ENCODE measurements around the gene CHGA.

- TF ChIP-seq, protein P1, sequence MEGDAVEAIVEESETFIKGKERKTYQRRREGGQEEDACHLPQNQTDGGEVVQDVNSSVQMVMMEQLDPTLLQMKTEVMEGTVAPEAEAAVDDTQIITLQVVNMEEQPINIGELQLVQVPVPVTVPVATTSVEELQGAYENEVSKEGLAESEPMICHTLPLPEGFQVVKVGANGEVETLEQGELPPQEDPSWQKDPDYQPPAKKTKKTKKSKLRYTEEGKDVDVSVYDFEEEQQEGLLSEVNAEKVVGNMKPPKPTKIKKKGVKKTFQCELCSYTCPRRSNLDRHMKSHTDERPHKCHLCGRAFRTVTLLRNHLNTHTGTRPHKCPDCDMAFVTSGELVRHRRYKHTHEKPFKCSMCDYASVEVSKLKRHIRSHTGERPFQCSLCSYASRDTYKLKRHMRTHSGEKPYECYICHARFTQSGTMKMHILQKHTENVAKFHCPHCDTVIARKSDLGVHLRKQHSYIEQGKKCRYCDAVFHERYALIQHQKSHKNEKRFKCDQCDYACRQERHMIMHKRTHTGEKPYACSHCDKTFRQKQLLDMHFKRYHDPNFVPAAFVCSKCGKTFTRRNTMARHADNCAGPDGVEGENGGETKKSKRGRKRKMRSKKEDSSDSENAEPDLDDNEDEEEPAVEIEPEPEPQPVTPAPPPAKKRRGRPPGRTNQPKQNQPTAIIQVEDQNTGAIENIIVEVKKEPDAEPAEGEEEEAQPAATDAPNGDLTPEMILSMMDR (IDR thresholded peaks at IDR 0.05) = no peak
- TF ChIP-seq POLR2A (IDR thresholded peaks at IDR 0.05) = no peak
These were observed 36.6 kb upstream of the CHGA start for GRCh38 chr14:92886337-92886736.
